ENCODE data around the gene C9orf78. TPM values are rescaled to one million over a fixed set of nuclear protein-coding genes. Genes with fewer than 3 reads are reported as not detected.

Gene C9orf78
- total RNA-seq, 1 donor from 2014 or later = 38.0 TPM

GRCh38 chr9:129874261-129875101 lies 39.4 kb upstream of the C9orf78 start:
- no peak overlapping the region for H3K4me3 ChIP-seq (ENCODE audit: insufficient read depth, low read depth, low read length)
- no peak overlapping the region for H3K27ac ChIP-seq (ENCODE audit: low read depth, low read length)
- no peaks in the 10 kb centered on the region for H3K9me3 Mint-ChIP-seq (ENCODE audit: unreplicated experiment)
- no peaks in the 10 kb centered on the region for H3K4me1 ChIP-seq (ENCODE audit: insufficient read depth, low read length)
- H3K27ac Mint-ChIP-seq (ENCODE audit: unreplicated experiment) = no peak overlapping the region
- no peak for DNase-seq (ENCODE audit: low read depth)
- no peaks in the 10 kb centered on the region for H3K9me3 ChIP-seq (ENCODE audit: insufficient read depth, low read depth, low read length)
- TF ChIP-seq EZH2 (IDR thresholded peaks at IDR 0.05; ENCODE audit: insufficient read depth, low read length) (no peak), CTCF (IDR thresholded peaks at IDR 0.05; ENCODE audit: insufficient read depth, low read depth, low read length) (no peak)
- H3K4me3 Mint-ChIP-seq (ENCODE audit: unreplicated experiment) = no peak overlapping the region
- H3K27me3 Mint-ChIP-seq (ENCODE audit: low read depth, unreplicated experiment) = no peaks in the 10 kb centered on the region
- H3K4me2 ChIP-seq (ENCODE audit: low read length) = no peak overlapping the region
- no peak for FAIRE-seq
- H3K27me3 ChIP-seq (ENCODE audit: insufficient read depth, low read length) = no peaks in the 10 kb centered on the region
- H3K36me3 Mint-ChIP-seq (ENCODE audit: low read depth, unreplicated experiment) = peaks cover 17% of the 10 kb centered on the region
- H2AFZ ChIP-seq (ENCODE audit: low read depth, low read length) = no peak overlapping the region
- no peaks in the 10 kb centered on the region for H4K20me1 ChIP-seq (ENCODE audit: insufficient read depth, low read length)
- H3K36me3 ChIP-seq (ENCODE audit: insufficient read depth, low read length) = peaks cover 2% of the 10 kb centered on the region
- no peaks in the 10 kb centered on the region for H3K79me2 ChIP-seq (ENCODE audit: insufficient read depth, low read length)
- no peaks in the 10 kb centered on the region for H3K4me1 Mint-ChIP-seq (ENCODE audit: low read depth, unreplicated experiment)
- no peak overlapping the region for H3K9ac ChIP-seq (ENCODE audit: low read length)

- H3K4me1 Mint-ChIP-seq (ENCODE audit: low read depth, unreplicated experiment) = no peaks in the 10 kb centered on the region
- no peak overlapping the region for H3K4me2 ChIP-seq (ENCODE audit: low read length)
- no peak overlapping the region for H3K27ac ChIP-seq (ENCODE audit: low read depth, low read length)
- no peaks in the 10 kb centered on the region for H4K20me1 ChIP-seq (ENCODE audit: insufficient read depth, low read length)
- DNase-seq (ENCODE audit: low read depth) (no peak), FAIRE-seq (no peak)
- H3K9ac ChIP-seq (ENCODE audit: low read length) = no peak overlapping the region
- no peaks in the 10 kb centered on the region for H3K79me2 ChIP-seq (ENCODE audit: insufficient read depth, low read length)
- TF ChIP-seq EZH2 (IDR thresholded peaks at IDR 0.05; ENCODE audit: insufficient read depth, low read length) (no peak), CTCF (IDR thresholded peaks at IDR 0.05; ENCODE audit: insufficient read depth, low read depth, low read length) (no peak)
- H3K4me3 ChIP-seq (ENCODE audit: insufficient read depth, low read depth, low read length) = no peak overlapping the region
- H3K4me3 Mint-ChIP-seq (ENCODE audit: unreplicated experiment) = no peak overlapping the region
- peaks cover 2% of the 10 kb centered on the region for H3K36me3 ChIP-seq (ENCODE audit: insufficient read depth, low read length)
- H3K4me1 ChIP-seq (ENCODE audit: insufficient read depth, low read length) = no peaks in the 10 kb centered on the region
- H3K36me3 Mint-ChIP-seq (ENCODE audit: low read depth, unreplicated experiment) = peaks cover 17% of the 10 kb centered on the region
- no peak overlapping the region for H3K27ac Mint-ChIP-seq (ENCODE audit: unreplicated experiment)
- no peak overlapping the region for H2AFZ ChIP-seq (ENCODE audit: low read depth, low read length)
- H3K9me3 Mint-ChIP-seq (ENCODE audit: unreplicated experiment) = no peaks in the 10 kb centered on the region
- no peaks in the 10 kb centered on the region for H3K9me3 ChIP-seq (ENCODE audit: insufficient read depth, low read depth, low read length)
- H3K27me3 ChIP-seq (ENCODE audit: insufficient read depth, low read length) = no peaks in the 10 kb centered on the region
- no peaks in the 10 kb centered on the region for H3K27me3 Mint-ChIP-seq (ENCODE audit: low read depth, unreplicated experiment)
Measured at GRCh38 chr9:129873563-129874190, 38.6 kb upstream of the C9orf78 start.

GRCh38 chr9:129871046-129871445 lies 36.0 kb upstream of the C9orf78 start:
- no peak overlapping the region for H3K27ac ChIP-seq (ENCODE audit: low read depth, low read length)
- Mint-ChIP-seq H3K9me3 (ENCODE audit: unreplicated experiment) (no peaks in the 10 kb centered on the region), H3K4me3 (ENCODE audit: unreplicated experiment) (no peak overlapping the region), H3K27me3 (ENCODE audit: low read depth, unreplicated experiment) (no peaks in the 10 kb centered on the region), H3K27ac (ENCODE audit: unreplicated experiment) (no peak overlapping the region), H3K36me3 (ENCODE audit: low read depth, unreplicated experiment) (peaks cover 17% of the 10 kb centered on the region), H3K4me1 (ENCODE audit: low read depth, unreplicated experiment) (no peaks in the 10 kb centered on the region)
- H3K4me2 ChIP-seq (ENCODE audit: low read length) = no peak overlapping the region
- no peak for TF ChIP-seq EZH2 (IDR thresholded peaks at IDR 0.05; ENCODE audit: insufficient read depth, low read length)
- no peak for TF ChIP-seq CTCF (IDR thresholded peaks at IDR 0.05; ENCODE audit: insufficient read depth, low read depth, low read length)
- no peaks in the 10 kb centered on the region for H3K4me1 ChIP-seq (ENCODE audit: insufficient read depth, low read length)
- H3K36me3 ChIP-seq (ENCODE audit: insufficient read depth, low read length) = peaks cover 2% of the 10 kb centered on the region
- H3K79me2 ChIP-seq (ENCODE audit: insufficient read depth, low read length) = no peaks in the 10 kb centered on the region
- no peaks in the 10 kb centered on the region for H4K20me1 ChIP-seq (ENCODE audit: insufficient read depth, low read length)
- no peak for FAIRE-seq
- no peak overlapping the region for H3K9ac ChIP-seq (ENCODE audit: low read length)
- H3K27me3 ChIP-seq (ENCODE audit: insufficient read depth, low read length) = no peaks in the 10 kb centered on the region
- no peak for DNase-seq (ENCODE audit: low read depth)
- H2AFZ ChIP-seq (ENCODE audit: low read depth, low read length) = no peak overlapping the region
- H3K9me3 ChIP-seq (ENCODE audit: insufficient read depth, low read depth, low read length) = no peaks in the 10 kb centered on the region
- no peak overlapping the region for H3K4me3 ChIP-seq (ENCODE audit: insufficient read depth, low read depth, low read length)
